Vagina (tissue), 2 donors: ENCODE data around the gene HS6ST3. TPM values are rescaled to one million over a fixed set of nuclear protein-coding genes. Genes with fewer than 3 reads are reported as not detected.

Source experiments
- DNase-seq, 2 donors: peaks; one replicate each; pipeline ENCODE4 v3.0.0-alpha.2; 2017; ENCODE audit errors: extremely low spot score in 2 of 2
- H3K27ac ChIP-seq: fragments of 200-600 bp; sonication (generic); one replicate; pipeline ENCODE4 v1.5.1; 2019
- H3K27me3 ChIP-seq: fragments of 200-600 bp; sonication (generic); one replicate; pipeline ENCODE4 v1.5.1; 2019
- H3K36me3 ChIP-seq, 2 donors: fragments of 200-600 bp; sonication (generic); one replicate each; pipeline ENCODE4 v1.5.1; 2017 to 2019
- H3K4me1 ChIP-seq: fragments of 200-600 bp; sonication (generic); one replicate; pipeline ENCODE4 v1.5.1; 2019
- H3K4me3 ChIP-seq, 2 donors: fragments of 200-600 bp; sonication (generic); 1 replicate in 1 of 2; 2 replicates in 1 of 2; pipeline ENCODE4 v1.5.1; 2016 to 2019
- H3K9me3 ChIP-seq: fragments of 200-600 bp; sonication (generic); one replicate; pipeline ENCODE4 v1.5.1; 2019
- CTCF ChIP-seq, 3 experiments: fragments of 450-650 bp in 2 of 3; fragments of 200-600 bp in 1 of 3; sonication (generic) in 1 of 3; IDR thresholded peaks; one replicate each; pipeline ENCODE4 v1.5.1; 2017 to 2019; ENCODE audit warnings: antibody characterized with exemption in 3 of 3, mild to moderate bottlenecking in 2 of 3, moderate library complexity in 2 of 3
- POLR2A ChIP-seq, 2 donors: fragments of 450-650 bp; IDR thresholded peaks; one replicate each; pipeline ENCODE4 v1.6.1; 2017; ENCODE audit warnings: antibody characterized with exemption in 2 of 2, mild to moderate bottlenecking in 2 of 2, moderate library complexity in 2 of 2
- POLR2AphosphoS5 ChIP-seq, 2 donors: sonication (generic); formaldehyde crosslinking; IDR thresholded peaks; one replicate each; pipeline ENCODE4 v1.9.0; 2017; ENCODE audit warnings: antibody characterized with exemption in 2 of 2, mild to moderate bottlenecking in 2 of 2, low read depth in 1 of 2; ENCODE audit not compliant: insufficient read depth in 1 of 2
- intact Hi-C: fragments of 100-400 bp; cut with DNase I; formaldehyde crosslinking; loops from one replicate; pipeline ENCODE4 v1.15.1; 2023
- total RNA-seq: library from RNA; depleted of rRNA; stranded (reverse); fragments of >200 nt; gene quantifications from one replicate; pipeline ENCODE4 v1.2.3, GENCODE V29; 2016

The HS6ST3 gene
- total RNA-seq, 1 donor from 2014 or later, result 0.49 TPM

DNA sequence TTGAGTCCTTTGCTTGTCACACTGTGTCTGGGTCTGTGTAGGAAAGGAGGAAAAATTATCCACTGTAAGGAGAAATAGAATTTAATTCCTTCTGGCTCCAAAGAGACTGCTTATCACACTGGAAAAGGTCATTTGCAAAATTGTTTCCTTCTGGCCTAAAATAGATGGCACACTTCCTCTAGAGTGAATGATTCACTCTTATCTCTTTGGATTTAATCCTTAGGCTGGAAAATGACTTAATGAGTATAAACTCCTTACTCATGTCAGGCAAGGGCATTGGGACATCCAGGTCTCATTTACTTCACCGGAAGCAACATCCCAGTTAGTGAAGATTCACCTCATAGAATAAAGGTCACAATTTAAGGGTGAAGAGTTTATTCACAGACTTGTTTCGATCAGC lies 610.8 kb downstream of the HS6ST3 start:
- DNase-seq, result no peak
- Histone ChIP-seq H3K4me1 (no peaks in the 10 kb centered on the region), H3K36me3 (no peaks in the 10 kb centered on the region), H3K9me3 (no peaks in the 10 kb centered on the region), H3K4me3 (no peak overlapping the region), H3K27me3 (no peaks in the 10 kb centered on the region), H3K27ac (no peak overlapping the region)
- intact Hi-C loops, result no loop called here
- no peak for TF ChIP-seq POLR2AphosphoS5 (IDR thresholded peaks at IDR 0.05; ENCODE audit: insufficient read depth in 1 of 2, low read depth in 1 of 2)
- TF ChIP-seq CTCF (IDR thresholded peaks at IDR 0.05), result no peak
- TF ChIP-seq POLR2A (IDR thresholded peaks at IDR 0.05), result no peak

- Histone ChIP-seq H3K36me3 (no peaks in the 10 kb centered on the region), H3K27me3 (no peaks in the 10 kb centered on the region), H3K9me3 (no peaks in the 10 kb centered on the region), H3K4me1 (no peaks in the 10 kb centered on the region), H3K27ac (no peak overlapping the region), H3K4me3 (no peak overlapping the region)
- intact Hi-C loops, result no loop called here
- DNase-seq, result no peak
- TF ChIP-seq CTCF (IDR thresholded peaks at IDR 0.05), result no peak
- TF ChIP-seq POLR2A (IDR thresholded peaks at IDR 0.05), result no peak
- TF ChIP-seq POLR2AphosphoS5 (IDR thresholded peaks at IDR 0.05; ENCODE audit: insufficient read depth in 1 of 2, low read depth in 1 of 2), result no peak
Measured at GRCh38 chr13:96707146-96707545, 617.2 kb downstream of the HS6ST3 start.

DNA sequence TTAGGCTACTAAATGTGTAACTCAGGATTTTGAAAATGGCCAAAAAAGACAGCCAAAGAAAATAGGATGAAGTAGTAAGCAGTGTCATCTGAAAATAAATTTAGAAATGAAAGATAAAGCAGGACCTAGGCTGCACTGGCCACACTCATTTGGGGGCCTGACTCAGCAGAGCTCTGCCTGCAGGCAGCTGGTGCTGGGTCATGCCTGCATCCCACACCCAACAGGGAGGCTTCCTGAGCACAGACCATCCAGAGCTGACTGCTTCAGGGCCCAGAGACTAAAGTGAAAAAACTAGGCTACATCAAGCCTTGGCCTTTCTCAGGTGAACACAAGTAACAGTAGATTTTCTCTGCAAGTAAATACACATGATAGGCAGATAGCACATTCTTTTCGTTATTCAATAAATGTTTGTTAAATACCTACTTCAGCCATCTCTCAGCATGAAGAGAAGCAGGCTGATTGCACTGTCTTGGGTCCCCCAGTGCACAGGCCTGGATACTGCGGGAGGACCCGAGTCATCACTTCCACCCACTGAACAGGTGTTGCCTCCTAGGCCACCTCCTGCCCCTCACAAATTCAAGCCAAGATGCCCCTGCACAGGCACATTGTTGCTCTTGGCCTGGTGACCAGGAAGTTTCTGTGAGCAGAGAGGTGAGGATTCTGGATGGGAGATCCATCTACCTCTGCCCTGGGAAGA lies 620.4 kb downstream of the HS6ST3 start:
- no peak for TF ChIP-seq CTCF (IDR thresholded peaks at IDR 0.05)
- TF ChIP-seq POLR2AphosphoS5 (IDR thresholded peaks at IDR 0.05; ENCODE audit: insufficient read depth in 1 of 2, low read depth in 1 of 2), result no peak
- TF ChIP-seq POLR2A (IDR thresholded peaks at IDR 0.05), result no peak
- intact Hi-C loops, result no loop called here
- H3K27me3 ChIP-seq, result no peaks in the 10 kb centered on the region
- no peak overlapping the region for H3K27ac ChIP-seq
- no peak for DNase-seq
- no peaks in the 10 kb centered on the region for H3K9me3 ChIP-seq
- H3K4me1 ChIP-seq, result no peaks in the 10 kb centered on the region
- no peak overlapping the region for H3K4me3 ChIP-seq
- no peaks in the 10 kb centered on the region for H3K36me3 ChIP-seq

GRCh38 chr13:96720446-96720845 lies 630.5 kb downstream of the HS6ST3 start:
- DNase-seq, result no peak

More at GRCh38 chr13:96720446-96720845, 630.5 kb downstream of the HS6ST3 start:
- intact Hi-C loops, result no loop called here
- no peak overlapping the region for H3K4me3 ChIP-seq
- no peak for TF ChIP-seq POLR2AphosphoS5 (IDR thresholded peaks at IDR 0.05; ENCODE audit: insufficient read depth in 1 of 2, low read depth in 1 of 2)
- TF ChIP-seq CTCF (IDR thresholded peaks at IDR 0.05), result no peak
- no peak for TF ChIP-seq POLR2A (IDR thresholded peaks at IDR 0.05)
- no peaks in the 10 kb centered on the region for H3K27me3 ChIP-seq
- H3K9me3 ChIP-seq, result no peaks in the 10 kb centered on the region
- no peak overlapping the region for H3K27ac ChIP-seq
- no peaks in the 10 kb centered on the region for H3K36me3 ChIP-seq
- no peaks in the 10 kb centered on the region for H3K4me1 ChIP-seq
